Endothelial cell of umbilical vein (primary cell): Measurements from ENCODE around the gene MAP3K13. TPM values are rescaled to one million over a fixed set of nuclear protein-coding genes. Genes with fewer than 3 reads are reported as not detected.

ENCODE experiments used
- BruUV-seq: library from RNA; stranded (reverse); fragments of 400-500 nt; replicated peaks from 2 replicates; lab custom pipeline; 2021; lab: Mats Ljungman, UMichigan
- CTCF ChIA-PET: fragments of 300-600, 350-600 bp; sonication (Branson Sonifier 250); formaldehyde crosslinking; loops from one replicate; lab custom pipeline; 2021; ENCODE audit warnings: antibody characterized with exemption, inconsistent platforms; lab: Charles Lee
- POLR2A ChIA-PET: fragments of 300-600, 350-600 bp; sonication (Branson Sonifier 250); formaldehyde crosslinking; loops from one replicate; lab custom pipeline; 2021; ENCODE audit warnings: antibody characterized with exemption, inconsistent platforms; lab: Charles Lee
- DNase-seq: peaks from one replicate; pipeline ENCODE4 v3.0.0-alpha.2; 2011; ENCODE audit warnings: low read depth, low spot score
- FAIRE-seq: peaks from 2 replicates; lab custom pipeline; 2011; peaks lifted over from hg19 to GRCh38; lab: Jason Lieb, UNC
- H2AFZ ChIP-seq: 2 replicates; pipeline ENCODE4 v1.6.0; 2012; ENCODE audit warnings: low read depth, low read length, control low read depth, inconsistent platforms
- H3K27ac ChIP-seq: 2 replicates; pipeline ENCODE4 v1.5.1; 2011; ENCODE audit warnings: low read depth, mild to moderate bottlenecking, control low read depth, low read length, moderate library complexity; ENCODE audit not compliant: insufficient read depth
- H3K27me3 ChIP-seq, 2 experiments: 2 replicates each; pipeline versions ENCODE4 v1.6.0 to v1.6.1; 2011; ENCODE audit warnings: low read length in 2 of 2, mixed read lengths in 1 of 2; ENCODE audit not compliant: control insufficient read depth in 2 of 2, insufficient read depth in 2 of 2
- H3K36me3 ChIP-seq, 2 experiments: 2 replicates in 1 of 2; 3 replicates in 1 of 2; pipeline ENCODE4 v1.5.1; 2011; ENCODE audit warnings: low read length in 2 of 2, mild to moderate bottlenecking in 1 of 2, moderate library complexity in 1 of 2; ENCODE audit not compliant: control insufficient read depth in 2 of 2, insufficient read depth in 2 of 2; ENCODE audit errors: extremely low read depth in 1 of 2
- H3K4me1 ChIP-seq: 3 replicates; pipeline ENCODE4 v1.5.1; 2011; ENCODE audit warnings: mild to moderate bottlenecking, low read length; ENCODE audit not compliant: control insufficient read depth, insufficient read depth; ENCODE audit errors: extremely low read depth
- H3K4me2 ChIP-seq: 2 replicates; pipeline ENCODE4 v1.6.1; 2011; ENCODE audit warnings: low read length, control low read depth, mixed read lengths; ENCODE audit not compliant: insufficient read depth
- H3K4me3 ChIP-seq, 3 experiments: fragments of 200-600 bp in 1 of 3; sonication (generic), shearing (Covaris generic) in 1 of 3; replicated peaks in 1 of 3; 2 replicates each; pipeline ENCODE4 v1.5.1; 2011 to 2016; ENCODE audit warnings: control low read depth in 3 of 3, low read length in 3 of 3, mild to moderate bottlenecking in 2 of 3, inconsistent platforms in 1 of 3, low read depth in 1 of 3, moderate library complexity in 1 of 3; ENCODE audit not compliant: insufficient read depth in 1 of 3
- H3K79me2 ChIP-seq: 2 replicates; pipeline ENCODE4 v1.6.0; 2012; ENCODE audit warnings: low read length, inconsistent platforms; ENCODE audit not compliant: control insufficient read depth, insufficient read depth
- H3K9ac ChIP-seq: replicated peaks from 2 replicates; pipeline ENCODE3; 2011; ENCODE audit warnings: low read length, control low read depth; ENCODE audit not compliant: insufficient read depth; ENCODE audit errors: extremely low read depth
- H3K9me1 ChIP-seq: replicated peaks from 3 replicates; pipeline ENCODE4 v1.6.0; 2011; ENCODE audit warnings: mild to moderate bottlenecking, low read length; ENCODE audit not compliant: control insufficient read depth, insufficient read depth; ENCODE audit errors: extremely low read depth
- H3K9me3 ChIP-seq: replicated peaks from 2 replicates; pipeline ENCODE4 v1.5.1; 2012; ENCODE audit warnings: low read length, inconsistent platforms; ENCODE audit not compliant: control insufficient read depth, insufficient read depth
- H4K20me1 ChIP-seq: replicated peaks from 2 replicates; pipeline ENCODE3; 2011; ENCODE audit warnings: mild to moderate bottlenecking, low read length; ENCODE audit not compliant: control insufficient read depth, insufficient read depth; ENCODE audit errors: extremely low read depth
- CTCF ChIP-seq, 2 donors: IDR thresholded peaks; 1 replicate in 1 of 2; 2 replicates in 1 of 2; pipeline ENCODE4 v1.5.1; 2011; ENCODE audit warnings: low read length in 2 of 2, mild to moderate bottlenecking in 2 of 2, moderate library complexity in 2 of 2, control low read depth in 1 of 2, inconsistent platforms in 1 of 2, low read depth in 1 of 2; ENCODE audit not compliant: insufficient read depth in 1 of 2; ENCODE audit errors: extremely low read depth in 1 of 2
- EZH2 ChIP-seq: IDR thresholded peaks from 2 replicates; pipeline ENCODE4 v1.6.1; 2012; ENCODE audit warnings: borderline replicate concordance, low read depth, mild to moderate bottlenecking, moderate library complexity, low read length, inconsistent platforms; ENCODE audit not compliant: severe bottlenecking
- FOS ChIP-seq: IDR thresholded peaks from 2 replicates; pipeline ENCODE4 v1.6.1; 2011; ENCODE audit warnings: mild to moderate bottlenecking, low read length, moderate library complexity, borderline replicate concordance; ENCODE audit not compliant: insufficient read depth
- GATA2 ChIP-seq: IDR thresholded peaks from 2 replicates; pipeline ENCODE4 v1.7.0; 2011; ENCODE audit warnings: low read depth, mild to moderate bottlenecking, moderate library complexity, mixed read lengths, low read length; ENCODE audit not compliant: insufficient read length, insufficient read depth
- JUN ChIP-seq: IDR thresholded peaks from 2 replicates; pipeline ENCODE4 v1.6.1; 2011; ENCODE audit warnings: borderline replicate concordance, low read depth; ENCODE audit not compliant: insufficient read length, insufficient read depth
- MAX ChIP-seq: IDR thresholded peaks from 2 replicates; pipeline ENCODE4 v1.6.1; 2011; ENCODE audit not compliant: insufficient read depth, insufficient read length
- MYC ChIP-seq: IDR thresholded peaks from one replicate; pipeline ENCODE4 v1.6.1; 2011; ENCODE audit warnings: mild to moderate bottlenecking, low read depth, low read length
- POLR2A ChIP-seq: IDR thresholded peaks from 2 replicates; pipeline ENCODE4 v1.6.1; 2012; ENCODE audit warnings: low read depth, mild to moderate bottlenecking, control low read depth, low read length
- POLR2AphosphoS5 ChIP-seq: IDR thresholded peaks from 2 replicates; pipeline ENCODE4 v1.6.1; 2012; ENCODE audit warnings: low read depth, mild to moderate bottlenecking, control low read depth, low read length, moderate library complexity; ENCODE audit not compliant: insufficient read depth
- dilution Hi-C: fragments of 300-500 bp; cut with MboI; formaldehyde crosslinking; loops from one replicate; pipeline ENCODE4 v1.15.0; 2019; ENCODE audit warnings: low sequenced_read_pairs; ENCODE audit not compliant: extremely low pct_ligation_motif_present
- intact Hi-C: fragments of 100-400 bp; cut with micrococcal nuclease; formaldehyde crosslinking; loops from one replicate; pipeline ENCODE4 v1.10.0; 2022
- polyA plus RNA-seq, 4 experiments: library from polyadenylated mRNA; depleted of rRNA in 3 of 4; stranded (reverse) in 3 of 4; unstranded in 1 of 4; fragments of >200 nt; gene quantifications; 2 replicates each; pipeline versions ENCODE4 v1.2.1 to v1.2.3, GENCODE V29; 2011 to 2012; ENCODE audit warnings: missing spikeins in 1 of 4
- total RNA-seq: library from RNA; stranded (reverse); gene quantifications from 2 replicates; pipeline ENCODE4 v1.2.3, GENCODE V29; 2021

MAP3K13 gene
- total and polyA plus RNA-seq, 2 donors (not counting 3 experiments of a cell fraction or from before 2014, with no cell fraction given), result 6.2 to 15.4 TPM

GRCh38 chr3:185421577-185422232, 58.8 kb downstream of the MAP3K13 start:
- Histone ChIP-seq H3K79me2 (no peaks in the 10 kb centered on the region), H3K4me2 (no peak overlapping the region), H3K36me3 (no peaks in the 10 kb centered on the region), H3K27me3 (no peaks in the 10 kb centered on the region), H3K9ac (no peak overlapping the region), H3K4me3 (no peak overlapping the region), H2AFZ (no peak overlapping the region), H3K27ac (no peak overlapping the region), H3K9me1 (no peaks in the 10 kb centered on the region), H4K20me1 (no peaks in the 10 kb centered on the region), H3K9me3 (no peaks in the 10 kb centered on the region), H3K4me1 (no peaks in the 10 kb centered on the region)
- intact Hi-C loops, result no loop called here
- no peak for DNase-seq
- no TSS peak for BruUV-seq
- TF ChIP-seq MAX, result no peak
- no peak for TF ChIP-seq CTCF (IDR thresholded peaks at IDR 0.05; ENCODE audit: extremely low read depth in 1 of 2, insufficient read depth in 1 of 2, low read depth in 1 of 2, low read length in 2 of 2)
- no peak for TF ChIP-seq JUN
- no peak for TF ChIP-seq FOS
- TF ChIP-seq EZH2, result no peak
- no peak for TF ChIP-seq POLR2AphosphoS5
- TF ChIP-seq MYC, result no peak
- no peak for TF ChIP-seq POLR2A
- TF ChIP-seq GATA2, result no peak
- dilution Hi-C loops, result no loop called here
- POLR2A ChIA-PET, result no interaction called here
- CTCF ChIA-PET, result interaction anchor here (1.1 kb wide), 1 partner anchor 18 kb away, joined by 3 read pairs; no protein-coding TSS in a partner anchor
- no peak for FAIRE-seq
